ENCODE results near the gene MED13L.

Gene MED13L

GRCh38 chr12:116059904-116060303, 217.6 kb downstream of the MED13L start:
- Histone ChIP-seq H3K36me3 (ENCODE audit: control insufficient read depth, insufficient read depth, low read length) (no peaks in the 10 kb centered on the region), H3K9ac (ENCODE audit: low read length) (no peak overlapping the region), H3K4me1 (ENCODE audit: control insufficient read depth, insufficient read depth, low read length) (no peaks in the 10 kb centered on the region), H3K27me3 (ENCODE audit: control insufficient read depth, insufficient read depth, low read length) (no peaks in the 10 kb centered on the region), H3K4me3 (ENCODE audit: low read length) (no peak overlapping the region), H3K9me3 (ENCODE audit: control insufficient read depth, low read length) (no peaks in the 10 kb centered on the region)

GRCh38 chr12:116058574-116058973, 218.9 kb downstream of the MED13L start:
- Histone ChIP-seq H3K36me3 (ENCODE audit: control insufficient read depth, insufficient read depth, low read length) (no peaks in the 10 kb centered on the region), H3K9me3 (ENCODE audit: control insufficient read depth, low read length) (no peaks in the 10 kb centered on the region), H3K4me1 (ENCODE audit: control insufficient read depth, insufficient read depth, low read length) (peaks cover 2% of the 10 kb centered on the region), H3K27me3 (ENCODE audit: control insufficient read depth, insufficient read depth, low read length) (no peaks in the 10 kb centered on the region), H3K4me3 (ENCODE audit: low read length) (no peak overlapping the region), H3K9ac (ENCODE audit: low read length) (no peak overlapping the region)

DNA sequence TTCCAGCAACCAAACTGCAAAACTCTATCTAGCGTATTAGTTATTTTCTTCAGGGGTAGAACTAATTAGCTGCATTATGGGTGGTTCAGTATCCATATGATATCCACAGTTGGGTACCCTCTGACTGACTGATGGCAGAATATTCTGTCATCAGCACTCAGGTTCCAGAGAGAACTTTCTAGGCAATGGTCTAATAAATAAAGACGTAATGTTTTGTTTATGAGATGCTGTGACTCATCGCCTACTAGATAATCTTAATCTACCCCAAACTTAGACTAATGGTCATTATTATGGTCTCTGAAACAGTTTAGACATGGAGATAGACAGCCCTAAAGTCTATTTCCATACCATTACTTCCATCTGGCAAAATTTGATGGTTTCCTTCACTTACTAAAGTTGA, 220.1 kb downstream of the MED13L start:
- H3K4me1 ChIP-seq (ENCODE audit: control insufficient read depth, insufficient read depth, low read length) = peaks cover 5% of the 10 kb centered on the region
- no peak overlapping the region for H3K4me3 ChIP-seq (ENCODE audit: low read length)
- H3K9me3 ChIP-seq (ENCODE audit: control insufficient read depth, low read length) = no peaks in the 10 kb centered on the region
- H3K9ac ChIP-seq (ENCODE audit: low read length) = no peak overlapping the region
- H3K36me3 ChIP-seq (ENCODE audit: control insufficient read depth, insufficient read depth, low read length) = no peaks in the 10 kb centered on the region
- no peaks in the 10 kb centered on the region for H3K27me3 ChIP-seq (ENCODE audit: control insufficient read depth, insufficient read depth, low read length)

GRCh38 chr12:116055895-116056607, 221.4 kb downstream of the MED13L start:
- Histone ChIP-seq H3K9me3 (ENCODE audit: control insufficient read depth, low read length) (no peaks in the 10 kb centered on the region), H3K4me3 (ENCODE audit: low read length) (no peak overlapping the region), H3K9ac (ENCODE audit: low read length) (no peak overlapping the region), H3K27me3 (ENCODE audit: control insufficient read depth, insufficient read depth, low read length) (no peaks in the 10 kb centered on the region), H3K4me1 (ENCODE audit: control insufficient read depth, insufficient read depth, low read length) (peaks cover 5% of the 10 kb centered on the region), H3K36me3 (ENCODE audit: control insufficient read depth, insufficient read depth, low read length) (no peaks in the 10 kb centered on the region)

DNA sequence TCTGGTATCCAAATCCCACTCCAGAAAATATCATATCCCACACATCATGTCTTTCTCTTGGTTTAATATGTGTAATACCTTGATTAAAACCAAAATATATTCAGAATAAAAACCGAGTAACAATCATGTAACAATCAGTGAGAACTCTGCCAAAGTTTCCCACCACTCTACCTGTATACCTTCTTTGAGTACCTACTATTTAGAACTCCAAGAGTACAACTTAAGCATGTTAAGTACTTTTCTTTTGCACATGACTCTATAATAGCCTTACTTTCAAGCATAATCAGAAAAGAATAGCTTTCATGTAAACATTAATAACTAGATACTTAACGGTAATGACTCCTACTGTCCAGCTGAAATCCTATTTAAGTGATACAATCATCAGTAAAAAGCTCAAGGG, 223.2 kb downstream of the MED13L start:
- Histone ChIP-seq H3K9me3 (ENCODE audit: control insufficient read depth, low read length) (no peaks in the 10 kb centered on the region), H3K36me3 (ENCODE audit: control insufficient read depth, insufficient read depth, low read length) (no peaks in the 10 kb centered on the region), H3K4me3 (ENCODE audit: low read length) (no peak overlapping the region), H3K4me1 (ENCODE audit: control insufficient read depth, insufficient read depth, low read length) (peaks cover 5% of the 10 kb centered on the region), H3K9ac (ENCODE audit: low read length) (no peak overlapping the region), H3K27me3 (ENCODE audit: control insufficient read depth, insufficient read depth, low read length) (no peaks in the 10 kb centered on the region)

- Histone ChIP-seq H3K4me1 (ENCODE audit: control insufficient read depth, insufficient read depth, low read length) (peaks cover 5% of the 10 kb centered on the region), H3K4me3 (ENCODE audit: low read length) (no peak overlapping the region), H3K9ac (ENCODE audit: low read length) (no peak overlapping the region), H3K36me3 (ENCODE audit: control insufficient read depth, insufficient read depth, low read length) (no peaks in the 10 kb centered on the region), H3K27me3 (ENCODE audit: control insufficient read depth, insufficient read depth, low read length) (no peaks in the 10 kb centered on the region), H3K9me3 (ENCODE audit: control insufficient read depth, low read length) (no peaks in the 10 kb centered on the region)
Measured at GRCh38 chr12:116053479-116054200, 223.9 kb downstream of the MED13L start.

GRCh38 chr12:116050275-116050674, 227.2 kb downstream of the MED13L start:
- no peak overlapping the region for H3K4me3 ChIP-seq (ENCODE audit: low read length)
- H3K9ac ChIP-seq (ENCODE audit: low read length) = no peak overlapping the region
- no peaks in the 10 kb centered on the region for H3K9me3 ChIP-seq (ENCODE audit: control insufficient read depth, low read length)
- peaks cover 5% of the 10 kb centered on the region for H3K4me1 ChIP-seq (ENCODE audit: control insufficient read depth, insufficient read depth, low read length)
- no peaks in the 10 kb centered on the region for H3K36me3 ChIP-seq (ENCODE audit: control insufficient read depth, insufficient read depth, low read length)
- no peaks in the 10 kb centered on the region for H3K27me3 ChIP-seq (ENCODE audit: control insufficient read depth, insufficient read depth, low read length)

DNA sequence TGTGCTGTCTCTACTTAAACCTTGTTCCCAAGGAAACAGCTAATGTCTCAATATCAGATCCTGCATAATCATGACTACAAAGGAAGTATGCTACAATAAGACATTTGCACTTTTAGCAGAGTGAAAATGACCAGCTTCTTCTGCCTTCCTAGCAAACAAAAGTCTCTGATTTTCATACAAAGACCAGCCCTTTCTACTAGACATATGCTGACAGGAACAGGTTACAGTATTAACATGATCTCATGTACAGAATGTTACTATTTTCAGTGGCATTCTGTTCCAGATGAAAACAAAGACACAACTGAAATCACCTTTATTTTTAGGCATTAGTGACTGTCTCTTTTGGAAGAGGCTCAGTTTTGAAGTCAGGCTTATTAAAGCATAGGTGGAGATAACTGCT, 228.6 kb downstream of the MED13L start:
- Histone ChIP-seq H3K36me3 (ENCODE audit: control insufficient read depth, insufficient read depth, low read length) (no peaks in the 10 kb centered on the region), H3K9ac (ENCODE audit: low read length) (no peak overlapping the region), H3K4me1 (ENCODE audit: control insufficient read depth, insufficient read depth, low read length) (peaks cover 13% of the 10 kb centered on the region), H3K27me3 (ENCODE audit: control insufficient read depth, insufficient read depth, low read length) (no peaks in the 10 kb centered on the region), H3K4me3 (ENCODE audit: low read length) (no peak overlapping the region), H3K9me3 (ENCODE audit: control insufficient read depth, low read length) (no peaks in the 10 kb centered on the region)

- H3K4me3 ChIP-seq (ENCODE audit: low read length) = no peak overlapping the region
- no peaks in the 10 kb centered on the region for H3K27me3 ChIP-seq (ENCODE audit: control insufficient read depth, insufficient read depth, low read length)
- no peaks in the 10 kb centered on the region for H3K9me3 ChIP-seq (ENCODE audit: control insufficient read depth, low read length)
- no peaks in the 10 kb centered on the region for H3K36me3 ChIP-seq (ENCODE audit: control insufficient read depth, insufficient read depth, low read length)
- peaks cover 8% of the 10 kb centered on the region for H3K4me1 ChIP-seq (ENCODE audit: control insufficient read depth, insufficient read depth, low read length)
- H3K9ac ChIP-seq (ENCODE audit: low read length) = no peak overlapping the region
Measured at GRCh38 chr12:116046039-116046438, 231.5 kb downstream of the MED13L start.

DNA sequence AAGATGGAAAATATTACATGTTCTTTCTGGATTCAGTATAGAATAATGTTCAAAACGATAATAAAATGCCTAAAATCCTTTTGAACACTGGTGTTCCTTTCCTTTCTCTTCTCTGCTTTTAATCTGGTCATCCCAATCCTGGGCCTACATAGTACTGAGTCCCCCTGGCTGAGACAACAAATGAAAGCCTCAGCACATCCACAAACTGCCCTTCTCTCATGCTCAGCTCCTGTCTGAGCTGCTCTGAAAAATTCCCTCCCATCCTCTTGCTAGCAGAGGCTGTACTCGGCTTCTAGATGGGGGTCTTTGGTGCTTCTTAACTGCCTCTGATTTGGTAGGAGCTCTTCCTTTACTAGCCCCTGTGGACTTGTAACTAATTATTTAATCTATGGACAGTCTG, 232.3 kb downstream of the MED13L start:
- no peaks in the 10 kb centered on the region for H3K9me3 ChIP-seq (ENCODE audit: control insufficient read depth, low read length)
- H3K27me3 ChIP-seq (ENCODE audit: control insufficient read depth, insufficient read depth, low read length) = no peaks in the 10 kb centered on the region
- peaks cover 8% of the 10 kb centered on the region for H3K4me1 ChIP-seq (ENCODE audit: control insufficient read depth, insufficient read depth, low read length)
- H3K9ac ChIP-seq (ENCODE audit: low read length) = no peak overlapping the region
- no peaks in the 10 kb centered on the region for H3K36me3 ChIP-seq (ENCODE audit: control insufficient read depth, insufficient read depth, low read length)
- no peak overlapping the region for H3K4me3 ChIP-seq (ENCODE audit: low read length)

- Histone ChIP-seq H3K27me3 (ENCODE audit: control insufficient read depth, insufficient read depth, low read length) (no peaks in the 10 kb centered on the region), H3K36me3 (ENCODE audit: control insufficient read depth, insufficient read depth, low read length) (no peaks in the 10 kb centered on the region), H3K4me3 (ENCODE audit: low read length) (no peak overlapping the region), H3K9ac (ENCODE audit: low read length) (no peak overlapping the region), H3K9me3 (ENCODE audit: control insufficient read depth, low read length) (no peaks in the 10 kb centered on the region), H3K4me1 (ENCODE audit: control insufficient read depth, insufficient read depth, low read length) (peaks cover 8% of the 10 kb centered on the region)
Measured at GRCh38 chr12:116043659-116044535, 233.6 kb downstream of the MED13L start.

- no peaks in the 10 kb centered on the region for H3K9me3 ChIP-seq (ENCODE audit: control insufficient read depth, low read length)
- no peak overlapping the region for H3K4me3 ChIP-seq (ENCODE audit: low read length)
- H3K9ac ChIP-seq (ENCODE audit: low read length) = no peak overlapping the region
- H3K36me3 ChIP-seq (ENCODE audit: control insufficient read depth, insufficient read depth, low read length) = no peaks in the 10 kb centered on the region
- no peaks in the 10 kb centered on the region for H3K27me3 ChIP-seq (ENCODE audit: control insufficient read depth, insufficient read depth, low read length)
- H3K4me1 ChIP-seq (ENCODE audit: control insufficient read depth, insufficient read depth, low read length) = peaks cover 8% of the 10 kb centered on the region
Measured at GRCh38 chr12:116040402-116040801, 237.1 kb downstream of the MED13L start.

Data from mucosa of stomach (tissue), 1 donor.